Measurements from ENCODE around the gene USP5.
A peak's percentile ranks its signal among the peaks of the same experiment; 100 is the strongest.
"Not testable (repeated sequence)": the region's sequence is repeated elsewhere in the genome, so short reads cannot be mapped to it uniquely, and the experiment has no call there.

The USP5 gene

DNA sequence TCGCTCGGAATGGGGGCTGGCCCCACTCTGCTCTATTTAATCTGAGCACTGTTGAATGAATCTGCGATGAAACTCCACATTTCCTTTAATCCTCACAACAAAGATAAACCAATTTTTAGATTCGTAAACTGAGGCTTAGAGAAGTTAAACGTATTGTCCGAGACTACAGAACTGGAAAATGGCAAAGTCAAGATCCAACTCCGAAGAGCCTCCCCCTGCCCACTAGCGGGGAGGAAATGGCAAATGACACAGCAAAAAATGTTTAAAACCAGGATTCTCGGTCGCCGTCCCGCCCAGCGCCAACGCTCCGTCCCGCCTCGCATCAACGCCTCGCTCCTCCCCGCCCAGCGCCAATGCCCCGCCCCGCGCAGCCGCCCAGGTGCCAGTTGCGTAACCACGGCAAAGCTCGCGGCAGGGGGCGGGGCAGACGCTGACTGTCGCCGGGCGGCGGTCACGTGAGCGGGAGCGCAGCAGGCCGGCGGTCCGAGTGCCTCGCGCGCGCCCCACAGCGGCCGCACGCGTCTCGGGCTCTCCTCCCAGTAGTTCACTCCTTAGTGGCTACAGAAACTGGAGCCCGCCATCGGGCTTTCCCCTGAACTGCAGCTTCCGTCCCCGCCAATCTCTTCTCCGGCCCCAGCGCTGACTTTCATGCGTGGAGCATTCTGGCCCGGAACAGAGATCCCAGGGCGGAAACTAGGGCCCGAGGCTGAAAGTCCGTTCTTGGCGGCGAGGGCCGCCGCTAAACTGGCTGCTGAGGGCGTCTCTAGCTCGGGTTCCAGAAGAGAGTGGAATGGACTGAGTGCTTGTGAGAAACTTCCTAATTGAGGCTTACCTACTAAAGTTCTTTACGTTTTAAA, 39.1 kb downstream of the USP5 start:
- DNase-seq, result peak; percentile 96

DNA sequence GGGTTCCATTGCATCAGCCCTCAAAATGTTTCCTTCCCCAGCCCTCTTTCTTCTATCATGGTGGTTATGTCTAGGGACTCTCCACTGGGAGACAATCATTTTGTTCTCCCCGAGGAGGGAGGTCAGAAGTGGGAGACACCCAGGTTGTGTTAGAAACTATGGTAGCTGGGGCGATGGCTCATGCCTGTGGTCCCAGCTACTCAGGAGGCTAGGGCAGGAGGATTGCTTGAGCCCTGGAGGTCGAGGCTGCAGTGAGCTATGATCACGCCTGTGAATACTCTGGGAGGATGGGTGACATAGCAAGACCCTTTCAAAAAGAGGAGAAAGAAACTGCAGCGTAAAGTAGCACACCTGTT, 39.7 kb downstream of the USP5 start:
- DNase-seq, result no peak

DNA sequence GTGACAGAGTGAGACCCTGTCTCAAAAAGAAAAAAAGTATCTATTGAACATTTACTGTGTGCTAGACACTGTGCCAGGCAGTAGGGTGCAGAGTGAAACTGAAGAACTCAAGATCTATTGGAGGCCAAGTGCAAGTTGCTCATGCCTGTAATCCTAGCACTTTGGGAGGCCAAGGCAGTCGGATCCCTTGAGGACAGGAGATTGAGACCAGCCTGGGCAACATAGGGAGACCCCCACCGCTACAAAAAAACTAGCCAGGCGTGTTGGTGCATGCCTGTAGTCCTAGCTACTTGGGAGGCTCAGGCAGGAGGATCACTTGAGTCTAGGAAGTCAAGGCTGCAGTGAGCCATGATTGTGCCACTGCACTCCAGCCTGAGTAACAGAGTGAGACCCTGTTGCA, 40.7 kb downstream of the USP5 start:
- not testable (repeated sequence) for DNase-seq

DNA sequence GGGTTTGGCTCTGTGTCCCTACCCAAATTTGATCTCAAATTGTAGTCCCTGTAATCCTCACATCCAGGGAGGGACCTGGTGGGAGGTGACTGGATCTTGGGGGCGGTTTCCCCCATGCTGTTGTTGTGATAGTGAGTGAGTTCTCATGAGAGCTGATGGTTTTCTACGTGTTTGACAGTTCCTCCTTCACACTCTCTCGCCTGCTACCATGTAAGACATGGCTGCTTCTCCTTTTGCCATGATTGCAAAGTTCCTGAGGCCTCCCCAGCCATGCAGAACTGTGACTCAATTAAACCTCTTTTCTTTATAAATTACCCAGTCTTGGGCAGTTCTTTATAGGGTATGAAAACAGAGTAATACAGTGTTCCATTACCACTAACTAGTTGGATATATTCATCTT, 42.4 kb downstream of the USP5 start:
- no peak for DNase-seq

DNA sequence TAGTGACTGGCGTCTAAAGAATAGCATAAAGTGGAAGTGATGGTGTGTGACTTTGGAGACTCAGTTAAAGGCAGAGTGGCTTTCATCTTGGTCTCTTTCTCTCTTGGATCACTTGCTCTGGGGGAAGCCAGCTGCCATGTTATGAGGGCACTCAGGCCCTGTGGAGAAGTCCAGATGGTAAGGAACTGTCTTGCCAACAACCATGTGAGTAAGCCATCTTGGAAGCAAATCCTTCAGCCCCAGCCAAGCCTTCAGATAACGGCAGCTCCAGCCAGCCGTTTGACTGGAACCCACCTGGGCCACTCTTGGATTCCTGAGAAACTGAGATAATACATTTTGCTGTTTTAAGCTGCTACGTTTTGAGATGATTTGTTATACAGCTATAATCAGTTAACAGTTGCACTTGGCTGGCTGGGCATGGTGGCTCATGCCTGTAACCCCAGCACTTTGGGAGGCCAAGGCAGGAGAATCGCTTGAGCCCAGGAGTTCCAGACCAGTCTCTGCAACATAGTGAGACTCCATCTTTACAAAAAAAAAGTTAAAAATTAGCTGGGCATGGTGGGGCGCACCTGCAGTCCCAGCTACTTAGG, 45.0 kb downstream of the USP5 start:
- no peak for DNase-seq

DNA sequence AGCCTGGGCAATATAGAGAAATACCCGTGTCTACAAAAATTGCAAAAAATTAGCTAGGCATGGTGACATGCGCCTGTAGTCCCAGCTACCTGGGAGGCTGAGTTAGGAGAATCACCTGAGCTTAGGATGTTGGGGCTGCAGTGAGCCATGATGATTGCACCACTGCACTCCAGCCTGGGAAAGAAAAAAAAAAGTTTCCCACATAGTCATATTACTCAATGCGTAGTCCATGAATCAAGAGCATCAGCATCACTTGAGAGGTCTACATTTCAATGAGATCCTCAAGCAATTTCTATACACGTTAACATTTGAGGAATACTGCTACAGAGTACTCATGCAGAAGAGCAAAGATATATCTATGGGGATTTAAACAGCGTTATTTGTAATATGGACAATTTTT, 47.5 kb downstream of the USP5 start:
- DNase-seq, result no peak

DNA sequence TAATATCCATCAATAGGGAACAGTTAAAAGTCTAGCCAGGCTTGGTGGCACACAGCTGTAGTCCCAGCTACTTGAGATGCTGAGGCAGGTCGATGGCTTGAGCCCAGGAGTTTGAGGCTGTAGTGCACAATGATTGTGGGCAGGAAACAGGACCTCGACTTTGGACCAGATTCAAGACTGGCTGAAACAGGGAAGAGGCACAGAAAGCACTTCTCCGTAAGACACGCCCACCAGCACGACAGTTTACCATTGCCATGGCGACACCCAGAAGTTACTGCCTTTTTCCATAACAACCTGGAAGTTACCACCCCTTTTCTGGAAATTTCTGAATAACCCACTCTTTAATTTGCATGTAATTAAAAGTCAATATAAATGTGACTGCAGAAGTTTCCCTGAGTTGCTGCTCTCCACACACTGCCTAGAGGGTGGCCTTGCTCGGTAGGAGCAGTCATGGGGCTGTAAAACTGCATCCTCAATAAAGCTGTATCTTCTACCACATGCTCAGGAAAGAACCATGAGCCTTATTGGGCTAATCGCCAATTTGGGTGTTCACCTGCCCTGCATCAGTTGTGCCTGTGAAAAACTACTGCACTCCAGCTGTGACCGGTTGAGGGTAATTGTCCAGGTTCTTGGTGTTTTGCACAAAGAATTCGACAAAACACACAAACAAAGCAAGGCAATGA, 48.0 kb downstream of the USP5 start:
- no peak for DNase-seq

DNA sequence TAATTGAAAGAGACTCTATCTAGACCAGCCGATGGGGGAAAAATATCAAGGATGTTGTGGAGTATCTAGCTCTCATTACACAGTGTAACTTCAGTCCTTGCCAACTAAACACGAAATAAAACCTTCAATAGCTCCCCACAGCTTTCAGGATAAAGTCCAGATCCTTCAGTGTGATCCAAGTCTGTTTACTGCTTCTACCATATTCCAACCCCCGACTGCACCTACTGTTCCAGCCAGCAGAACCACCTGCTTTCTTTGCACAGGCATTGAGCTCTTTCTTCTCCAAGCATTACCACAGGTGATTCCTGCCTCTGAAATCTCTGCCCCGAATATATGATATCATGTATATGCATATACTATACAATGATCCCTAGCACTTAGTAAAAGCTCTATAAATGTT, 50.5 kb downstream of the USP5 start:
- DNase-seq, result no peak

DNA sequence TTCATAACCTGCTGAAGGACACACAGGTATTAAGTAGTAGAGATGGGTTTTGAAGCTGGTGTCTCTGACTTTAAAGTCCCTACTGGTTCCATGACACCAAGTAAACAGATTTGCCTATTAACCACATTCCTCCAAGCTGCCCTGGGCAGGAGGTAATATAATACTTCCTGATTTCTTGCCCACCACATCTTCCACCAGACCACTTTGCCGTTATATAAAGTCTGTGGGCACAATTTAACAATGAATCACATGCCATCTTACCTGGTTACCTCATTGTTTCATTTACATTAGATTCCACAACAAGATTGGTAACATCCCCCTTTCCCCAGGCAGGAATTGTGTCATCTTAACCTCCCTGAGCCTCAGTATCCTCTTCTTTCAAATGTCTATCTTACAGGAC, 51.8 kb downstream of the USP5 start:
- no peak for DNase-seq

DNA sequence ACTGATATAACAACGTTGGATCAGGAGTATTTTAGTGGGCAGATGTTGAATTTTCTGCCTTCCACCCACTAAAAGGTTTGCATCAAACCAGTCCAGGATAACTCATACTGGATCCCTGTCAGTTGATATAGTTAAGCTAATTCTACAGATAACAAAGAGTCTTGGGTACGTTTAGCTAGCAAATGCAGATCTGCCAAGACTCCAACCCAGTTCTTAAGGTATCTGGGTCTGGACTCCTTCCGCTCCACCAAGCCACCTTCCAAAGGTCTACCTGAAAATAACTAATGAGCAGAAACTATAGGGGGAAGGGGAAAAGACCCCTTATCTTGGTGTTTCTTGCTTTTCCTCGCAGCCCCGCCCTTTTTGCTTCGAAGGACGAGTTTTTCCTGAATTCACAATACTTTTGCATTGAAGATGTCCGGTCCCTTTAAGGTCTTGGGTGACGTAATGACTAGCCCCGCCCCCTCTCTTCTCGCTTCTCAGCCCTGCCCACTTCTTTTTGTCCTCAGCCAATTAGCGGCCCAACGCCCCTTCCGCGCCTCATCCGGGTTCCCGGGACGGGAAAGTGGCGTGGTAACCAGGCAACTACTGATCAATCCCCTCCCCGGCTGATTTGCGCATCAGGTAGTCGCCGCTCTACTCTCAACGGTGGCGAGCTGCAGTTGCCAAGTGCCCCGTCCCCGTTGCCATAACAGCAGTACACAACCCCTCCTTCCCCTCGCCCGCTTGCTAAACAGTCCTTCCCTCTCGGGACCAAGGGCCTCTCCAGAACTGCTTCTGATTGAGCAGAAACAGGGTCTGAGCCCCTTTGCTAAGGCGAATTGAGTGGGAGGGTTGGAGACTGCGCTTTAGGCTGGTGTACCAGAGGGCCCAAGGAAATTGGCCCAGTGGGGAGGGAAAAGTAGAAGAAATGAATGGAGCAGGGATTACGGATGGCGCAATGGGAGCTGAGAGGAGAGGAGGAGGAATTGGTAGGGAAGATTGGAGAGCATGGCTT, 52.6 kb downstream of the USP5 start, which contains the start of gene LRRC23:
Gene LRRC23, plus strand, starts transcription at position 543 of the 997 bp plus-strand sequence. CDS start 812 bp downstream, outside the sequence.
- DNase-seq, result peak; percentile 98

DNA sequence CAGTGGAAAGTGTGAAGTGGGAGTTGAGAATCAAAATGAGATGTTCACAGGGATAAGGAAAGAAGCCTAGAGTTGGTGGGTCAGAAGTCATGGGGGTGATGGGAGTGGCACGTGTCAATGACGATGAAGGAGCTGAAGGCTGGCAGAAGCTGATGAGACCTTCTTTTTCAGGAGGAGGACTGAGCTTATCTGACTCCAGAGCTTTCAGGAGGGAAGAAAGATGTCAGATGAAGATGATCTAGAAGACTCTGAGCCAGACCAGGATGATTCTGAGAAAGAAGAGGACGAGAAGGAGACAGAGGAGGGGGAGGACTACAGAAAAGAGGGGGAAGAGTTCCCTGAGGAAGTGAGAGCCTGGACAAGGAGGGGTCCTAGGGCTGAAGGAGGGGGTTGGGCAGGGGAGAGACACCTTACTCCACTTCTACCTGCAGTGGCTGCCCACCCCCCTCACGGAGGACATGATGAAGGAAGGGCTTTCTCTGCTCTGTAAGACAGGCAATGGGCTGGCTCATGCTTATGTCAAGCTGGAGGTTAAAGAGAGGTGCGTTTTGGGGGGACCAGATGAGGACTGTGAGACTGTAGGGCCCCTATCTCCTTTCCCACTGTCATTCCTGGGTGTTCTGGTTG, 53.6 kb downstream of the USP5 start:
- no peak for DNase-seq

DNA sequence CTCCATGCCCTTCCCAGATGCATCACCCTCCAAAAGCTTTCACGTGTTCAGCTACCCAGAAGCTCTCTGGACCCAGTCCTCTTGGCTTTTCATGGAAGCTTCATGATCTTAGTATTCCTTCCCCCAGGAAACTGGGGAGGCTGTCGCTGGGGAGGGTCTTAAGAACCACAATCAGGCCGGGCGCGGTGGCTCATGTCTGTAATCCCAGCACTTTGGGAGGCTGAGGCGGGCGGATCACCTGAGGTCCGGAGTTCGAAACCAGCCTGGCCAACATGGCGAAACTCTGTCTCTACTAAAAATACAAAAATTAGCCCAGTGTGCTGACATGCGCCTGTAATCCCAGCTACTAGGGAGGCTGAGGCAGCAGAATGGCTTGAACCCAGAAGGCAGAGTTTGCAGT, 56.2 kb downstream of the USP5 start:
- not testable (repeated sequence) for DNase-seq

DNA sequence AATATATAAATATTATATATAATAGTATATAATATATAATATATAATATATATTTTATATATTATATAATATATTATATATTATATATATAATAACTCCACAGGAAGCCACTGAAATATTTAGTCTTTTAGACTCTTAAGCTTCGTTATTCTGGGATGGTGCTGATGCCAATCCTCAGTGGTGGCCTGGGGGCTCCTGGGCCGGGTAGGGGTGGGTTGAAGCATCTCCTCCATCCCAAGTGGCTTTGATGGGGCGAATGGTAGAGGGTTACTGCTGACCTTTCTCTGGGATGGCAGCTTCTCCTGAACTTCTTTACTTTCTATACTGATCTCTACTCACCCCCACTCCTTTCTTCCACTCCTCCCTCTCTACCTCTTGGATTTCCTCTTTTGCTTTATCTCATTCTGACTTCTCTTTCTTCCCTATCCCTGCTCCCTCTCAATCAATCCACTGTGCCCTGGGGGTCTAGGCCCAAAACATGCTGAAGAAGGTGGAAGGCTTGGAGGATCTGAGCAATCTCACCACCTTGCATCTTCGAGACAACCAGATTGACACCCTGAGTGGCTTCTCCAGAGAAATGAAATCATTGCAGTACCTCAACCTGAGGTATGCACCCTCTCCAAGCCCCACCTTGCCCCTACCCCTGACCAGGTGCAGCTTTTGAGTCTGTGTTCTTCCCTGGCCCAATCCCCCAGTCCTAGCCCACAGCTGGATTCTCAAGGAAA, 57.6 kb downstream of the USP5 start:
- no peak for DNase-seq

DNA sequence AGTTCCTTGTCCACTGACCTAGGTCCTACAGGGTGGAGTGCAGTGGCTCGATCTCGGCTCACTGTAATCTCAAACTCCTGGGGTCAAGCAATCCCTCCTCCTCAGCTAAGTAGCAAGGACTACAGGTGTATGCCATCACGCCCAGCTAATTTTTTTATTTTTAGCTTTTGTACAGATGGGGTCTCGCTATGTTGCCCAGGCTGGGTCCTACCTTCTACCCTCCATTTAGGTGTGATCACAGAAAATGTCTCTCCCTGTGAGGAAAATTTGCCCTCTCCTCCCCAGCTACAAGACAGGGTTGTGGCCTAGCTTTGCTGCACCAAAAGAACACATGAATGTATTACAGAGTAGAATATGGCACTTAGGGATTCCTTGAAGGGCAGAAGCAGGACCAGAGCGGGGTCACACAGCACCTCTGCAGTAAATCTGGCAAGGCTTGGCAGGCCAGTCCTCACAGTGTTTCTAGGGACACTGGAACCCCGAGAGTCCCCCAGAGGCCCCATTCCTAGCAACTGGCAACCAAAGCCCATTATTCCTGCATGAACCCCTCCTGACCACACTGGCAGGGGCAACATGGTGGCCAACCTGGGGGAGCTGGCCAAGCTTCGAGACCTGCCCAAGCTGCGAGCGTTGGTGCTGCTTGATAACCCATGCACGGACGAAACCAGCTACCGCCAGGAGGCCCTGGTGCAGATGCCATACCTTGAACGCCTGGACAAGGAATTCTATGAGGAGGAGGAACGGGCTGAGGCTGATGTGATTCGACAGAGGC, 60.4 kb downstream of the USP5 start:
- no peak for DNase-seq

DNA sequence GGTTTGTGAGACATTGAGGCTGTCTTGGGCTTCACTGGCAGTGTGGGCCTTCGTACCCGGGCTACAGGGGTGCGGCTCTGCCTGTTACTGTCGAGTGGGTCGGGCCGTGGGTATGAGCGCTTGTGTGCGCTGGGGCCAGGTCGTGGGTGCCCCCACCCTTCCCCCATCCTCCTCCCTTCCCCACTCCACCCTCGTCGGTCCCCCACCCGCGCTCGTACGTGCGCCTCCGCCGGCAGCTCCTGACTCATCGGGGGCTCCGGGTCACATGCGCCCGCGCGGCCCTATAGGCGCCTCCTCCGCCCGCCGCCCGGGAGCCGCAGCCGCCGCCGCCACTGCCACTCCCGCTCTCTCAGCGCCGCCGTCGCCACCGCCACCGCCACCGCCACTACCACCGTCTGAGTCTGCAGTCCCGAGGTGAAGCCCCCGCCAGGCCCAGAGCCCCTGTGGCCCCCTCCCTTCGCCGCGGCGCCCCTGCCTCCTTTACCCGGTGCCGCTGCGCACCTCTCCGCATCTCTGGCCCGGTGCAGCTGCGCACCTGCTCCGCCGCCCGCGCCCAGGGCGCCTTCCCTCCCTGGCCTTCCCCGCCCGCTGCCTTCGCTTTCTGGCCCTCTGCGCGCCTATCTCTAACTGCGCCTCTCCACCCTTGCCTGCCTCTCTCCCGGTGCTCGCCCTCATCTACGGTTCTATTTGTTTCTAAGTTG, 62.4 kb downstream of the USP5 start, which contains the start of gene ENO2:
Gene ENO2, plus strand, starts transcription at position 335 of the 701 bp plus-strand sequence. CDS start 1,253 bp downstream, outside the sequence.
- DNase-seq, result peak; percentile 64

DNA sequence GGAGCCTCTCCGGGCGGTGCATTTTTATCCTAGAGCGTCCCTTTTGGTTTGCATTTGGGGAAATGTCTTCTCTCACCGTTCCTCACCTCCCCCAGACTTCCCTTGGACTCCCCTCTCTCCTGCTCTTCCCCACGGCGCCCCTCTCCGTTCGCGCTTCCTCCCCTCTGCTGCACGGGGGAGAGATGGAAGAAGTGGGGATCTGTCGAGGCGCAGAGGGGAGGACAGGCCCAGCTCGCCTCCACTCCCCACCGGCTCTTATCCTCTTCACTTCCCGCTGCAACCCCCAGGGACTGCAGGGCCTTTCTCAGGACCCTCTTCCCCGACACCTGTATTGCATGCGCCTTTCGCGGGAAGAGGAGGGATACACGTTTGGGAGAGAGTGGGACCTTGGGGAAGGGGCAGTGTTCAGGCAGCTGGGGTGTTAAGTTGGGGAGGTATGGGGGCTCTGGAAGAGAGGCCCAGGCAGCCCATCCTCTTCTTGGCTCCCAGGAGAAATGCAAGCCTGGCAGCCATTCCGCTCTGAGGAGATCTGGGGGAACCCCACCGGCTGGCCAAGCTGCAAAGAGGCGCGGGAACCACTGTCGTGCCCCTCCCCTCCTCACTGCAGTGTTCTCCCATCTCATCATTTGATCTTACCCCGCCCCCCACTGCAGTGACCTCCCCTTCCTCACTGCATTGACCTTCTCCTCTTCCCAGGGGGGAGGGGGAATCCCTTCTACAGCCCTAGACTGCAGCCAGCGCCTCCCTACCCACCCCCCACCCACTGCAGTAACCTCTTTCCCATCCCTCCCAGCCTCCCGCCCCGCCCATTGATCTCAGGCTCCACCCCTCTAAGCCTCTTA, 63.2 kb downstream of the USP5 start:
- no peak for DNase-seq

DNA sequence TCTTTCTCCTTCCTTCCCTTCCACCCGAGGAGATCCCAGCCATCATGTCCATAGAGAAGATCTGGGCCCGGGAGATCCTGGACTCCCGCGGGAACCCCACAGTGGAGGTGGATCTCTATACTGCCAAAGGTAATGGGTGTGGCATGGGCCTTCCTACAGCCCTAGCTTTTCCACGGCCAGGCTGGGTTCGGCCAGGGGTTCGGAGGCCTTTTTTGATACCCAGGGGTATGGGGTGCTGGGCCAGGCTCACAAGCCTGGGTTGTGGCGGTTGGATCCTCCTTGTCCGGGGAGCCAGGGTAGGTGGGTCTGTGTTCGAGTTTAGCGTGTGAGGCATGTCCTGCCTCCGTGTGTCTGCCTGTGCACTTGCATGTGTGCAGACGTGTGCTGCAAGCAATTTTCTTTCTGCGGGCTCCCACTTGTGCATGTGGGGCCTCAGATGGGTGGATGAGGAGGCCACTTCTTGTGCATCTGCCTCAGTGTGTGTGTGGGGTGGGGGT, 63.9 kb downstream of the USP5 start:
- DNase-seq, result no peak
